ENCODE data around the gene FHIT.

The FHIT gene

GRCh38 chr3:61108247-61109019 is 142.8 kb downstream of the FHIT start:
- no peak overlapping the region for H3K4me3 ChIP-seq (ENCODE audit: low read length)
- DNase-seq (ENCODE audit: low read depth) = no peak

DNA sequence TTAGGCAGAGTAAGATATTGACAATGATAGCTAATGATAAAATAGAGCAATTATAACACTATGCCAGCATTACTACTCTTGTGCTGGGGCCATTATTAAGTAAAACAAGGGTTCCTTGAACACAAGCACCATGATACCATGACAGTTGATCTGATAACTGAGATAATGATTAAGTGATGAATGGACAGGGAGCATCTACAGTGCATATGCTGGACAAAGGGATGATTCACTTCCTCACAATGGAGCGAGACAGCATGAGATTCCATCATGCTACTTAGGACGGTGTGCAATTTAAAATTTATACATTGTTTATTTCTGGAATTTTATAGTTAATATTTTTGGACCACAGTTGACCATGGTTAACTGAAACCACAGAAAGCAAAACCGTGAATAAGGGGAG is 156.6 kb downstream of the FHIT start:
- H3K4me3 ChIP-seq (ENCODE audit: low read length) = no peak overlapping the region
- DNase-seq (ENCODE audit: low read depth) = no peak
- TF ChIP-seq, protein P1, sequence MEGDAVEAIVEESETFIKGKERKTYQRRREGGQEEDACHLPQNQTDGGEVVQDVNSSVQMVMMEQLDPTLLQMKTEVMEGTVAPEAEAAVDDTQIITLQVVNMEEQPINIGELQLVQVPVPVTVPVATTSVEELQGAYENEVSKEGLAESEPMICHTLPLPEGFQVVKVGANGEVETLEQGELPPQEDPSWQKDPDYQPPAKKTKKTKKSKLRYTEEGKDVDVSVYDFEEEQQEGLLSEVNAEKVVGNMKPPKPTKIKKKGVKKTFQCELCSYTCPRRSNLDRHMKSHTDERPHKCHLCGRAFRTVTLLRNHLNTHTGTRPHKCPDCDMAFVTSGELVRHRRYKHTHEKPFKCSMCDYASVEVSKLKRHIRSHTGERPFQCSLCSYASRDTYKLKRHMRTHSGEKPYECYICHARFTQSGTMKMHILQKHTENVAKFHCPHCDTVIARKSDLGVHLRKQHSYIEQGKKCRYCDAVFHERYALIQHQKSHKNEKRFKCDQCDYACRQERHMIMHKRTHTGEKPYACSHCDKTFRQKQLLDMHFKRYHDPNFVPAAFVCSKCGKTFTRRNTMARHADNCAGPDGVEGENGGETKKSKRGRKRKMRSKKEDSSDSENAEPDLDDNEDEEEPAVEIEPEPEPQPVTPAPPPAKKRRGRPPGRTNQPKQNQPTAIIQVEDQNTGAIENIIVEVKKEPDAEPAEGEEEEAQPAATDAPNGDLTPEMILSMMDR (conservative IDR thresholded peaks at IDR 0.05; ENCODE audit: low read depth, low read length) = no peak

More at GRCh38 chr3:61108247-61109019, 142.8 kb downstream of the FHIT start:
- TF ChIP-seq, protein P1 (conservative IDR thresholded peaks at IDR 0.05; ENCODE audit: low read depth, low read length) = no peak

- no peak for DNase-seq (ENCODE audit: low read depth)
- H3K4me3 ChIP-seq (ENCODE audit: low read length) = no peak overlapping the region
- TF ChIP-seq, protein P1 (conservative IDR thresholded peaks at IDR 0.05; ENCODE audit: low read depth, low read length) = no peak
These were observed 157.9 kb downstream of the FHIT start for GRCh38 chr3:61093364-61093763.

DNA sequence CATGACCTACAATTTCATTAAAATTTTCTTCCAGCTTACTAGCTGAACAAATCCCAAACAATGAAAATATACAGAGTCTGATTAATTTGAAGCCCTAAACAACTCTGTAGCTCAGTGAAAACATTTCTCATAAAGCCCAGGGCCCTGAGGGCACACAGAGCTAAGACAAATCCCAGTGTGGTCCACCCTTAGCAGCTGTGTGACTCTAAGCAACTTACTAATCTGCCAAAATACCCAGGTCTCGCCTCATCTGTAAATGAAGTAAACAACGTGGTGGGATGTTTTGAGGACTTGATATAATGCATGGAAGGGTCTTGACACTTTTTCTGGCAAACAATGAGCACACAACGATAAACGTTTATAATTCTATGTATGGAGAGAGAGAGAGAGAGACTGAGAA is 158.4 kb downstream of the FHIT start:
- DNase-seq (ENCODE audit: low read depth) = no peak
- no peak overlapping the region for H3K4me3 ChIP-seq (ENCODE audit: low read length)
- TF ChIP-seq, protein P1 (conservative IDR thresholded peaks at IDR 0.05; ENCODE audit: low read depth, low read length) = no peak

GRCh38 chr3:61090389-61091169 is 160.7 kb downstream of the FHIT start:
- H3K4me3 ChIP-seq (ENCODE audit: low read length) = no peak overlapping the region
- no peak for DNase-seq (ENCODE audit: low read depth)
- TF ChIP-seq, protein P1 (conservative IDR thresholded peaks at IDR 0.05; ENCODE audit: low read depth, low read length) = no peak

DNA sequence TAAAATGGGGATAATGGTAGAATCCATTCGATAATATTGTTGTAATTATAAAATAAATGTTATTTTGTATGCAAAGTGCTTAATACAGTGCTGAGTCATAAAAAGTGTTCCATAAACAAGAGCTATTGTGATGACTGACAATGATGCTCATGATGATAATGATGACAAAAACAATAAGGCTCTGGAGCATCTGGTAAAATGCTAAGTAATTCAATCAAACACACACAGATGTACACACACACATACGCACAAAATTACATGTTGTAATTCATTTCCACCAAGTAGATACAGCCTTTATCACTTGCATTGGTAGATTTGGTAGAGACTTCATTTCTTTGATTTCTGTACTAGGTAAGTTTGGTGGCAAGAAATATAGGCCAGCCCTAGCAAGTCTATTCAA is 163.8 kb downstream of the FHIT start:
- TF ChIP-seq, protein P1 (conservative IDR thresholded peaks at IDR 0.05; ENCODE audit: low read depth, low read length) = no peak
- H3K4me3 ChIP-seq (ENCODE audit: low read length) = no peak overlapping the region
- no peak for DNase-seq (ENCODE audit: low read depth)
